ENCODE measurements around the gene RELN.

RELN gene

DNA sequence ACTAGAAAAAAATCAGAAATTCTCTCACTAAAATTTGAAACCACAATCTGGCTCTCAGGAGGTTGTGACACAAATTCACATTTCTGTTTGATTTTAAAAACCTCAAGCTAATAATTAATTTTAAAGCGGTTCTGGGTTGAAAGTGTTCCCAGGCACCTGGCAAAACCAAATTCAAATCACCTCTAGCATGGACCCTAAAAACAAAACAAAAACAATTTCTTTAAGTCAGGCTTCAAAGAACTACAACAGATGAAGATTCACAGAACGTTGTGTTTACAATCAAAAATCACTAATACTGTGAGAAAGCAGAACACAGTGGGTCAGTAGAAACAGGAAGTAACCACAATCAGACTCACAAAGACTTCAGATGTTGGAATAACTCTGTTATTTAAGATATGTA is 7.2 kb upstream of the RELN start:
- Histone ChIP-seq H3K36me3 (replicated peaks) (no peaks in the 10 kb centered on the region), H3K27ac (no peak overlapping the region), H3K27me3 (replicated peaks) (no peaks in the 10 kb centered on the region), H3K4me3 (ENCODE audit: low read depth, low read length) (no peak overlapping the region)
- TF ChIP-seq, protein P1, sequence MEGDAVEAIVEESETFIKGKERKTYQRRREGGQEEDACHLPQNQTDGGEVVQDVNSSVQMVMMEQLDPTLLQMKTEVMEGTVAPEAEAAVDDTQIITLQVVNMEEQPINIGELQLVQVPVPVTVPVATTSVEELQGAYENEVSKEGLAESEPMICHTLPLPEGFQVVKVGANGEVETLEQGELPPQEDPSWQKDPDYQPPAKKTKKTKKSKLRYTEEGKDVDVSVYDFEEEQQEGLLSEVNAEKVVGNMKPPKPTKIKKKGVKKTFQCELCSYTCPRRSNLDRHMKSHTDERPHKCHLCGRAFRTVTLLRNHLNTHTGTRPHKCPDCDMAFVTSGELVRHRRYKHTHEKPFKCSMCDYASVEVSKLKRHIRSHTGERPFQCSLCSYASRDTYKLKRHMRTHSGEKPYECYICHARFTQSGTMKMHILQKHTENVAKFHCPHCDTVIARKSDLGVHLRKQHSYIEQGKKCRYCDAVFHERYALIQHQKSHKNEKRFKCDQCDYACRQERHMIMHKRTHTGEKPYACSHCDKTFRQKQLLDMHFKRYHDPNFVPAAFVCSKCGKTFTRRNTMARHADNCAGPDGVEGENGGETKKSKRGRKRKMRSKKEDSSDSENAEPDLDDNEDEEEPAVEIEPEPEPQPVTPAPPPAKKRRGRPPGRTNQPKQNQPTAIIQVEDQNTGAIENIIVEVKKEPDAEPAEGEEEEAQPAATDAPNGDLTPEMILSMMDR (IDR thresholded peaks at IDR 0.05; ENCODE audit: low read depth, low read length, missing control alignments): no peak
- DNase-seq: no peak
- in situ Hi-C loops (cut with HindIII; ENCODE audit: low pct_ligation_motif_present, low sequenced_read_pairs): no loop called here

DNA sequence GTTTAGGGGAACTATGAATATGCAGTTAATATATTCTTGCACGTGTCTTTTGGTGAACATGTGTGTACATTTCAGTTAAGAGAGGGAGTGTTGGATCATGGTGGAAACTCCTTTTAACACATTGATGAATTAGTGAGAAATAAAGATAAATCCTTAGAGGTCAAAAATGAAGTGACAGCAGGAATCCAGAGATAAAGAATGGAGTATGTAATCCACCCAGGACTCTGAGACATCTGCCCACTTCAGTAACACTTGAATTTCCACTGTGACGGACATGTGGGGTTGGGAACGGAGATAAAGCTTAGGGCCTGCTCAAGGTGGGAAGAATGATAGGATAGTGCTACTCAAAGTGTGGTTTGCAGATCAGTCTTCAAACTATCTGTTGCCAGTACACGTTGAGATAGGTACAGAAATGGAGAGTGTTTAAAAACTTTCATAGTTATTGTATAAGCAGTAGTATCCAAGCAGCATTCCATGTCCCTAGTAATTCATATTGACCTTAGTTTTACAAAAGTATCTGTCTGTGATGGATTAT is 6.6 kb upstream of the RELN start:
- no peak for DNase-seq
- in situ Hi-C loops (cut with HindIII; ENCODE audit: low pct_ligation_motif_present, low sequenced_read_pairs): no loop called here
- TF ChIP-seq, protein P1 (IDR thresholded peaks at IDR 0.05; ENCODE audit: low read depth, low read length, missing control alignments): no peak
- H3K27me3 ChIP-seq (replicated peaks): no peaks in the 10 kb centered on the region
- H3K36me3 ChIP-seq (replicated peaks): no peaks in the 10 kb centered on the region
- H3K4me3 ChIP-seq (ENCODE audit: low read depth, low read length): no peak overlapping the region
- H3K27ac ChIP-seq: no peak overlapping the region

DNA sequence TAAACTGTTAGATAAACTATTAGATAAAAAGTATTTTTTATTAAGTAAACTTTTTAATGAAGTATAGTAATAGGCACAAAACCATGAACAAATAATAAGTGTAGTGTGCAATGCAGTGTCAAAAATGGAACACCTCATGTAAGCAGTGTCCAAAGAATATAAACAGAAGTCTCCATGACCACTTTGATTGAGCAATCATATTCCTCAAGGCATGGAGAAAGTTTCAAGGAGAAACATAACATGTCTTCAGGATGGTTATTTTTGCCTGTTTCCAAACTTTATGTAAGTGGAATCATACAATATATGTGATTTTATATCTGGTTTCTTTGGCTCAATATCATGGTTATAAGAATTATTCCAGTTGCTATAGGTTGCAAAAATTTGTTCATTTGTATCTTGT is 6.1 kb upstream of the RELN start:
- DNase-seq: no peak
- no peak overlapping the region for H3K4me3 ChIP-seq (ENCODE audit: low read depth, low read length)
- H3K36me3 ChIP-seq (replicated peaks): no peaks in the 10 kb centered on the region
- H3K27me3 ChIP-seq (replicated peaks): no peaks in the 10 kb centered on the region
- TF ChIP-seq, protein P1 (IDR thresholded peaks at IDR 0.05; ENCODE audit: low read depth, low read length, missing control alignments): no peak
- in situ Hi-C loops (cut with HindIII; ENCODE audit: low pct_ligation_motif_present, low sequenced_read_pairs): no loop called here
- H3K27ac ChIP-seq: no peak overlapping the region

DNA sequence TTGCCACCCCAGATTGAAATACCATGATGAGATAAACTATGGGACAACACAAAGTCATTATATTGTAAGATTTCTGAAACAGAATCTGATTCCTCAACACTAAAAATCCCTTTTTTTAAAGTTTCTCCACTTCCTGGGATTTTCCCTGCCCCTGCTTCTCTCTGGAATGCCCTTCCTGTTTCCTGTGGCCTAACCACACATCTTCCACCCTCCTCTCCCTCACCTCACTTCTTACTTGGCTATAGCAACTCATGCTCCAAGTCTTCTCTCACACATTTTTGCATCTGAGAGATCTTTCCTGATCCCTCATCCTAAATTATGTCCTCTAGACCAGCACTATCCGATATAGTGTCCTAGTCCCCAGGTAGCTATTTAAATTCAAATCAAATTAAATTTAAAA is 4.1 kb upstream of the RELN start:
- Histone ChIP-seq H3K4me3 (ENCODE audit: low read depth, low read length) (no peak overlapping the region), H3K27ac (no peak overlapping the region), H3K36me3 (replicated peaks) (no peaks in the 10 kb centered on the region), H3K27me3 (replicated peaks) (no peaks in the 10 kb centered on the region)
- in situ Hi-C loops (cut with HindIII; ENCODE audit: low pct_ligation_motif_present, low sequenced_read_pairs): no loop called here
- no peak for DNase-seq
- TF ChIP-seq, protein P1 (IDR thresholded peaks at IDR 0.05; ENCODE audit: low read depth, low read length, missing control alignments): no peak

DNA sequence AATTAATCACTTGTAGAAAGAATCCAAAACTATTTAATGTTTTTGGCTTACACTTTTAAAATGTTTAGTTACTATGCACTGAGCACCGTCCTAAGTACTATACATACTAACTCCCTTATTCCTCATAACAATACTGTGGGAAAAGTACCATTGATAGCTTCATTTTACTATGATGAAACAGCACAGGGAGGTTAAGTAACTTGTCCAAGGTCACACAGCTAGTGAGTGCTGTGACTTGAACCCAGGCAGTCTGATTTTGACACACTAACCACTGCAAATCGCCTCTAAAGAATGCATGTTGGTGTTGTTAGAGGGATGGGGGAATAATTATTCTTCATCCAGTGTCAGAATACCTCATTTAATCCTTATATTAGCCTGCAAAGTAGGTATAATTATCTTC is 1.9 kb upstream of the RELN start:
- no peaks in the 10 kb centered on the region for H3K36me3 ChIP-seq (replicated peaks)
- TF ChIP-seq, protein P1 (IDR thresholded peaks at IDR 0.05; ENCODE audit: low read depth, low read length, missing control alignments): no peak
- no peaks in the 10 kb centered on the region for H3K27me3 ChIP-seq (replicated peaks)
- H3K4me3 ChIP-seq (ENCODE audit: low read depth, low read length): no peak overlapping the region
- DNase-seq: no peak
- in situ Hi-C loops (cut with HindIII; ENCODE audit: low pct_ligation_motif_present, low sequenced_read_pairs): no loop called here
- no peak overlapping the region for H3K27ac ChIP-seq

DNA sequence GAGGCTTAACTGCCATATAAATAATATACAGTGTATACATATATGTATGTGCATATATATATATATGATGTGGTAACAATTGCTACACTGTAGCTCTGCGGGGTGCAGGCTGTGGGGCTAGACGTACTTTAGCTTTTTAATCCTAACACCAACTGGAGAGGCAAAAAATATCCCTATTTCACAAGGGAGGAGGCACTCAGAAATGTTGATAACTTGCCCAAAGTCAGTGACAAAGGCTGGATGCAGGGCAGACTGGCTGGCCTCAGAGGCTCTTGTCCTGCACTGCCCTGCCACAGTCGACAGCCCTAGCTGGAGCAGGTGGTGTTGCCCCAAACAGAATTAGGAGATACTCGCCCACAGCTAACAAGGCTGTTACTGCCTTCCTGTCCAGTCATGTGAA is 1.5 kb upstream of the RELN start:
- in situ Hi-C loops (cut with HindIII; ENCODE audit: low pct_ligation_motif_present, low sequenced_read_pairs): no loop called here
- no peaks in the 10 kb centered on the region for H3K27me3 ChIP-seq (replicated peaks)
- no peak overlapping the region for H3K27ac ChIP-seq
- DNase-seq: no peak
- no peaks in the 10 kb centered on the region for H3K36me3 ChIP-seq (replicated peaks)
- TF ChIP-seq, protein P1 (IDR thresholded peaks at IDR 0.05; ENCODE audit: low read depth, low read length, missing control alignments): no peak
- no peak overlapping the region for H3K4me3 ChIP-seq (ENCODE audit: low read depth, low read length)
